Measurements from ENCODE around the gene LSP1. TPM values are rescaled to one million over a fixed set of nuclear protein-coding genes. Genes with fewer than 3 reads are reported as not detected.
"Not testable (repeated sequence)": the region's sequence is repeated elsewhere in the genome, so short reads cannot be mapped to it uniquely, and the experiment has no call there.

The LSP1 gene
- total and polyA plus RNA-seq, 2 of the 8 experiments (the other 6 are each of a cell fraction or from before 2014, with no cell fraction given) = 0.03 TPM; not detected in 1

DNA sequence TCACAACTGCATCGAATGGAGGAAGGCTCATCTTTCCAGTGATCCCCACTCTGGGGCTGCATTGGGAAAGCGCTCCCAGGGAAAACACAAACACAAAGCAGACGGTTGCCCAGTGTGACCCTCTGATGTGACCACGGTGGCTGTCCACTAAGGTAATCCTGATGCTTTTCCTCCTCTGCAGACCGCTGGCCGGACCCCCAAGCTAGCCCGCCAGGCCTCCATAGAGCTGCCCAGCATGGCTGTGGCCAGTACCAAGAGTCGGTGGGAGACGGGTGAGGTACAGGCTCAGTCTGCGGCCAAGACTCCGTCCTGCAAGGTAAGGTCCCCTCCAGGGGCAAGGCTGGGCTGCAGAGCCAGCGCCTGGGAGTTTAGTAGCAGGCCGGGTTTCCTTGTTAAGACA is 33.7 kb downstream of the LSP1 start:
- H3K18ac ChIP-seq (ENCODE audit: extremely low read depth, low read length); H2AK5ac ChIP-seq (ENCODE audit: low read depth, low read length); H3K4me2 ChIP-seq (ENCODE audit: insufficient read depth in 1 of 2, low read depth in 2 of 2, low read length in 2 of 2); H2BK15ac ChIP-seq (ENCODE audit: low read length); H3K4ac ChIP-seq (replicated peaks; ENCODE audit: insufficient read length, low read depth, low read length); FAIRE-seq; H3K9ac ChIP-seq (replicated peaks in 1 of 4; ENCODE audit: extremely low read depth in 1 of 4, low read depth in 3 of 4, low read length in 3 of 4); H4K8ac ChIP-seq (ENCODE audit: extremely low read depth, insufficient read depth, low read length); H3K36me3 ChIP-seq (ENCODE audit: control insufficient read depth in 2 of 4, insufficient read depth in 4 of 4, low read length in 3 of 4); H4K91ac ChIP-seq (replicated peaks; ENCODE audit: insufficient read length, low read length); H3K79me1 ChIP-seq (ENCODE audit: low read depth, low read length); H2BK5ac ChIP-seq (ENCODE audit: low read depth, low read length); H4K5ac ChIP-seq (ENCODE audit: insufficient read length, low read depth, low read length); H4K20me1 ChIP-seq (replicated peaks in 1 of 2; ENCODE audit: control insufficient read depth in 1 of 2, insufficient read depth in 2 of 2, low read length in 2 of 2); H3K27me3 ChIP-seq (replicated peaks in 1 of 4; ENCODE audit: control insufficient read depth in 3 of 4, extremely low read depth in 1 of 4, insufficient read depth in 3 of 4, low read length in 3 of 4); H2AFZ ChIP-seq (ENCODE audit: low read length); H3K4me1 ChIP-seq (replicated peaks in 1 of 4; ENCODE audit: control insufficient read depth in 3 of 4, insufficient read depth in 4 of 4, low read length in 3 of 4); H2BK20ac ChIP-seq (ENCODE audit: low read length); H3K14ac ChIP-seq (ENCODE audit: insufficient read length); H2BK12ac ChIP-seq (ENCODE audit: low read depth, low read length); H3K79me2 ChIP-seq (ENCODE audit: control insufficient read depth in 1 of 2, insufficient read depth in 2 of 2, low read length in 2 of 2); H3K4me3 ChIP-seq (ENCODE audit: extremely low read depth in 1 of 4, insufficient read depth in 2 of 4, low read depth in 3 of 4, low read length in 4 of 4); H3K56ac ChIP-seq (replicated peaks; ENCODE audit: insufficient read length, low read depth, low read length); H3K9me3 ChIP-seq (ENCODE audit: insufficient read depth in 2 of 2, low read depth in 1 of 2, low read length in 1 of 2); H2BK120ac ChIP-seq (replicated peaks; ENCODE audit: low read depth, low read length); H3K27ac ChIP-seq (ENCODE audit: low read depth, low read length); DNase-seq (ENCODE audit: low read depth in 1 of 2, low spot score in 2 of 2); H3K23ac ChIP-seq (ENCODE audit: insufficient read length); POLR2A ChIA-PET (ENCODE audit: partially characterized antibody): not testable (repeated sequence)
- 83% methylated on average over 13 of the region's 13 CpGs; no CpG with 5 or more reads in 1 of the 2 experiments for WGBS, 2 experiments (ENCODE audit: extremely low coverage in 1 of 2, insufficient coverage in 1 of 2, insufficient read length in 1 of 2, insufficient replicate concordance in 2 of 2, low coverage in 1 of 2, low lambda C conversion rate in 2 of 2, missing lambda C conversion rate in 1 of 2)
- CTCF ChIA-PET (ENCODE audit: partially characterized antibody) = interaction anchor here (1.6 to 1.8 kb wide), 2 partner anchors 8 to 10 kb away, joined by 6 to 7 read pairs; no protein-coding TSS in a partner anchor
- H3K23me2 ChIP-seq (ENCODE audit: low read depth, low read length) = peaks cover 16% of the 10 kb centered on the region; the same call in 1 of the 2 replicates

Measured in H1 (cell line).